Psoas muscle (tissue), 8 donors: ENCODE results near the gene DGCR2. TPM values are rescaled to one million over a fixed set of nuclear protein-coding genes. Genes with fewer than 3 reads are reported as not detected.

Source experiments
- ATAC-seq, 4 donors: fragments of 200-7000 bp; cut with Tn5 transposase; one replicate each; pipeline ENCODE4 v1.9.1; 2020; ENCODE audit warnings: moderate library complexity in 3 of 4, mild to moderate bottlenecking in 2 of 4
- DNase-seq, 2 donors: peaks; one replicate each; pipeline ENCODE4 v3.0.0-alpha.2; 2020
- H3K27ac ChIP-seq: fragments of 200-600 bp; one replicate; pipeline ENCODE4 v1.8.0; 2022
- H3K27me3 ChIP-seq, 3 donors: fragments of 200-600 bp in 1 of 3; one replicate each; pipeline versions ENCODE4 v1.6.1 to v1.8.0; 2013 to 2022; ENCODE audit warnings: low read length in 2 of 3, mild to moderate bottlenecking in 2 of 3, moderate library complexity in 1 of 3; ENCODE audit not compliant: insufficient read depth in 3 of 3
- H3K36me3 ChIP-seq, 2 donors: fragments of 200-600 bp in 1 of 2; one replicate each; pipeline versions ENCODE4 v1.6.1 to v1.8.0; 2013 to 2022; ENCODE audit warnings: low read depth in 1 of 2, mild to moderate bottlenecking in 1 of 2, moderate library complexity in 1 of 2; ENCODE audit not compliant: insufficient read depth in 1 of 2
- H3K4me1 ChIP-seq: fragments of 200-600 bp; one replicate; pipeline ENCODE4 v1.8.0; 2022
- H3K4me3 ChIP-seq: fragments of 200-600 bp; one replicate; pipeline ENCODE4 v1.8.0; 2022; ENCODE audit warnings: mild to moderate bottlenecking
- H3K9me3 ChIP-seq: fragments of 200-600 bp; one replicate; pipeline ENCODE4 v1.8.0; 2022
- CTCF ChIP-seq: fragments of 200-600 bp; IDR thresholded peaks from one replicate; pipeline ENCODE4 v1.8.0; 2022; ENCODE audit warnings: antibody characterized with exemption
- WGBS, 3 donors: extraction: QIAGEN DNeasy Blood & Tissue Kit; methylation state at CpG; one replicate each; pipeline versions ENCODE4 v1.1.6 to v1.1.7; 2013; 5-methylcytosine and 5-hydroxymethylcytosine counted together
- intact Hi-C, 2 donors: fragments of 100-400 bp; cut with DNase I; formaldehyde crosslinking; loops; one replicate each; pipeline versions ENCODE4 v1.11.0 to v1.14.2; 2022
- polyA plus RNA-seq, 3 donors: library from polyadenylated mRNA; stranded (reverse); fragments of 200-250 nt; gene quantifications; one replicate each; pipeline ENCODE4 v1.2.3, GENCODE V29; 2013
- total RNA-seq, 4 donors: library from RNA; stranded (reverse); fragmentation: NEBNext Ultra II Directional in 2 of 4; extraction: Animal tissue kit (Norgen Biotek cat#: 25700) in 2 of 4; gene quantifications; one replicate each; pipeline versions ENCODE4 v1.2.1 to v1.2.4, GENCODE V29; 2021 to 2023
- donor health status: healthy with polysubstance abuse.
- donor health status: DM: no; HTN: no; CAD: no; lungs with moderate emphysema.
- donor health status: Bipolar disorder and iron deficiency.
- donor health status: healthy.
- donor health status: DM: yes; HTN: yes; CAD: no.
- donor health status: DM: no; HTN: no; CAD: no.
- donor health status: DM: no; HTN: no; CAD: no.
- donor health status: DM: yes; HTN: yes; CAD: no.

The DGCR2 gene
- total and polyA plus RNA-seq, 7 donors = 13.1 to 27.6 (median 24.5) TPM

- no peak for ATAC-seq
These were observed 5.8 kb upstream of the DGCR2 start for GRCh38 chr22:19128009-19128401.

GRCh38 chr22:19127329-19128008 lies 5.3 kb upstream of the DGCR2 start:
- Histone ChIP-seq H3K4me1 (peaks cover 6% of the 10 kb centered on the region), H3K4me3 (no peak overlapping the region), H3K9me3 (no peaks in the 10 kb centered on the region), H3K27me3 (no peaks in the 10 kb centered on the region), H3K36me3 (peaks cover 0 to 12% of the 10 kb centered on the region in 2 donors), H3K27ac (no peak overlapping the region)
- 88 to 92% (median 91%) methylated on average over 16 of the region's 16 CpGs for WGBS, 3 donors
- peak in 1 of 2 donors; percentile 39 for DNase-seq
- intact Hi-C loops = no loop called here
- TF ChIP-seq CTCF = no peak
- no peak for ATAC-seq

More at GRCh38 chr22:19128009-19128401, 5.8 kb upstream of the DGCR2 start:
- 82 to 91% (median 88%) methylated on average over 7 of the region's 7 CpGs for WGBS, 3 donors
- intact Hi-C loops = no loop called here
- Histone ChIP-seq H3K27me3 (no peaks in the 10 kb centered on the region), H3K4me1 (peaks cover 3% of the 10 kb centered on the region), H3K36me3 (peaks cover 0 to 18% of the 10 kb centered on the region in 2 donors), H3K9me3 (no peaks in the 10 kb centered on the region), H3K4me3 (no peak overlapping the region), H3K27ac (no peak overlapping the region)
- DNase-seq = no peak
- TF ChIP-seq CTCF = no peak

- no peak overlapping the region for H3K27ac ChIP-seq
- no peaks in the 10 kb centered on the region for H3K9me3 ChIP-seq
- H3K27me3 ChIP-seq = no peaks in the 10 kb centered on the region
- DNase-seq = peak in 1 of 2 donors; percentile 50
- H3K36me3 ChIP-seq = peaks cover 0 to 4% of the 10 kb centered on the region in 2 donors
- no peak overlapping the region for H3K4me3 ChIP-seq
- no peak for ATAC-seq
- WGBS, 3 donors = 88 to 91% (median 89%) methylated on average over 19 of the region's 19 CpGs
- intact Hi-C loops = no loop called here
- peaks cover 6% of the 10 kb centered on the region for H3K4me1 ChIP-seq
- TF ChIP-seq CTCF = no peak
These were observed 4.4 kb upstream of the DGCR2 start for GRCh38 chr22:19126309-19127273.

- ATAC-seq = no peak
- intact Hi-C loops = no loop called here
- peak in 1 of 2 donors; percentile 46 for DNase-seq
These were observed 3.5 kb upstream of the DGCR2 start for GRCh38 chr22:19125474-19126308.

More at GRCh38 chr22:19125474-19126308, 3.5 kb upstream of the DGCR2 start:
- TF ChIP-seq CTCF = no peak
- no peaks in the 10 kb centered on the region for H3K9me3 ChIP-seq
- WGBS, 3 donors = 84 to 89% (median 88%) methylated on average over 20 to 21 of the region's 21 CpGs
- no peak overlapping the region for H3K4me3 ChIP-seq
- no peaks in the 10 kb centered on the region for H3K27me3 ChIP-seq
- H3K4me1 ChIP-seq = peaks cover 13% of the 10 kb centered on the region
- H3K27ac ChIP-seq = no peak overlapping the region
- no peaks in the 10 kb centered on the region for H3K36me3 ChIP-seq
